SK-N-SH treated with all-trans-retinoic acid at 6 μM for 48 hours (cell line): ENCODE results near the gene WFS1.

ENCODE experiments used
- ATAC-seq: fragments of 200-7000 bp; cut with Tn5 transposase; 3 replicates; pipeline ENCODE4 v1.9.1; 2020; ENCODE audit warnings: mild to moderate bottlenecking, moderate library complexity
- ARNTL ChIP-seq: fragments of 450-650 bp; formaldehyde crosslinking; IDR thresholded peaks from 2 replicates; pipeline ENCODE4 v1.5.0; 2020; ENCODE audit warnings: low read depth, mild to moderate bottlenecking, moderate library complexity, borderline replicate concordance
- BACH2 ChIP-seq: fragments of 250-450 bp; sonication (Bioruptor Pico); IDR thresholded peaks from 2 replicates; pipeline ENCODE4 v1.9.0; 2021; ENCODE audit warnings: mild to moderate bottlenecking, borderline replicate concordance
- CREB5 ChIP-seq: fragments of 250-450 bp; sonication (Bioruptor Pico); IDR thresholded peaks from 2 replicates; pipeline ENCODE4 v1.5.1; 2020; ENCODE audit warnings: low read depth, mild to moderate bottlenecking, moderate library complexity
- CSDC2 ChIP-seq: fragments of 250-450 bp; sonication (Bioruptor Pico); IDR thresholded peaks from 2 replicates; pipeline ENCODE4 v1.5.0; 2020; ENCODE audit warnings: mild to moderate bottlenecking, moderate library complexity
- CSRNP3 ChIP-seq: fragments of 250-450 bp; sonication (Bioruptor Pico); IDR thresholded peaks from 2 replicates; pipeline ENCODE4 v1.5.1; 2021; ENCODE audit warnings: mild to moderate bottlenecking, moderate library complexity
- ESRRG ChIP-seq: fragments of 250-450 bp; sonication (Bioruptor Pico); IDR thresholded peaks from 2 replicates; pipeline ENCODE4 v1.6.1; 2021; ENCODE audit warnings: mild to moderate bottlenecking
- GLIS3 ChIP-seq: fragments of 250-450 bp; sonication (Bioruptor Pico); IDR thresholded peaks from 2 replicates; pipeline ENCODE4 v1.5.0; 2020; ENCODE audit warnings: mild to moderate bottlenecking, moderate library complexity
- ISL1 ChIP-seq: fragments of 250-450 bp; sonication (Bioruptor Pico); IDR thresholded peaks from 2 replicates; pipeline ENCODE4 v2.1.2; 2022; ENCODE audit warnings: mild to moderate bottlenecking, moderate library complexity
- OSR1 ChIP-seq: fragments of 250-450 bp; sonication (Bioruptor Pico); IDR thresholded peaks from 2 replicates; pipeline ENCODE4 v1.8.0; 2022; ENCODE audit warnings: moderate library complexity, mild to moderate bottlenecking, inconsistent platforms
- PATZ1 ChIP-seq: fragments of 250-450 bp; sonication (Bioruptor Pico); IDR thresholded peaks from 2 replicates; pipeline ENCODE4 v1.8.0; 2020; ENCODE audit warnings: mild to moderate bottlenecking, moderate library complexity, borderline replicate concordance
- POU6F1 ChIP-seq: fragments of 250-450 bp; sonication (Bioruptor Pico); IDR thresholded peaks from 2 replicates; pipeline ENCODE4 v1.8.0; 2021; ENCODE audit warnings: low read depth, mild to moderate bottlenecking, moderate library complexity, borderline replicate concordance
- PPARA ChIP-seq: fragments of 250-450 bp; sonication (Bioruptor Pico); IDR thresholded peaks from 2 replicates; pipeline ENCODE4 v1.5.0; 2020; ENCODE audit warnings: mild to moderate bottlenecking, borderline replicate concordance
- SNAI2 ChIP-seq: fragments of 250-450 bp; sonication (Bioruptor Pico); IDR thresholded peaks from 2 replicates; pipeline ENCODE4 v1.5.0; 2020; ENCODE audit warnings: mild to moderate bottlenecking, moderate library complexity
- TCF4 ChIP-seq: fragments of 250-450 bp; sonication (Bioruptor Pico); IDR thresholded peaks from 2 replicates; pipeline ENCODE4 v1.8.0; 2021; ENCODE audit warnings: mild to moderate bottlenecking, moderate library complexity, borderline replicate concordance
- TOX ChIP-seq: fragments of 250-450 bp; sonication (Bioruptor Pico); IDR thresholded peaks from 2 replicates; pipeline ENCODE4 v1.8.0; 2021; ENCODE audit warnings: mild to moderate bottlenecking, moderate library complexity, borderline replicate concordance
- TSHZ2 ChIP-seq: fragments of 250-450 bp; sonication (Bioruptor Pico); IDR thresholded peaks from 2 replicates; pipeline ENCODE4 v1.5.0; 2020; ENCODE audit warnings: mild to moderate bottlenecking, moderate library complexity
- ZC3H10 ChIP-seq: fragments of 250-450 bp; sonication (Bioruptor Pico); IDR thresholded peaks from 2 replicates; pipeline ENCODE4 v1.5.1; 2021; ENCODE audit warnings: mild to moderate bottlenecking, moderate library complexity
- ZFP30 ChIP-seq: fragments of 450-650 bp; formaldehyde crosslinking; IDR thresholded peaks from 2 replicates; pipeline ENCODE4 v1.5.0; 2022; ENCODE audit warnings: mild to moderate bottlenecking, moderate library complexity
- ZNF565 ChIP-seq: fragments of 450-650 bp; formaldehyde crosslinking; conservative IDR thresholded peaks from 2 replicates; pipeline ENCODE4 v1.5.0; 2020; ENCODE audit warnings: low read depth, mild to moderate bottlenecking, moderate library complexity
- ZNF70 ChIP-seq: fragments of 450-650 bp; formaldehyde crosslinking; IDR thresholded peaks from 2 replicates; pipeline ENCODE4 v1.5.0; 2020; ENCODE audit warnings: mild to moderate bottlenecking, moderate library complexity
- ZNF8 ChIP-seq: fragments of 450-650 bp; formaldehyde crosslinking; IDR thresholded peaks from 2 replicates; pipeline ENCODE4 v1.5.0; 2020; ENCODE audit warnings: mild to moderate bottlenecking, moderate library complexity

WFS1 gene

GRCh38 chr4:6259886-6260285 lies 9.8 kb upstream of the WFS1 start:
- no peak for ATAC-seq
- no peak for TF ChIP-seq ZNF70 (CRISPR knock-in tag)
- TF ChIP-seq POU6F1, result no peak
- TF ChIP-seq ARNTL (CRISPR knock-in tag), result no peak
- no peak for TF ChIP-seq SNAI2 (CRISPR knock-in tag)
- no peak for TF ChIP-seq TSHZ2 (CRISPR knock-in tag)
- TF ChIP-seq GLIS3, result no peak
- TF ChIP-seq BACH2 (CRISPR knock-in tag), result no peak
- TF ChIP-seq ZFP30 (CRISPR knock-in tag), result no peak
- TF ChIP-seq OSR1 (CRISPR knock-in tag), result no peak
- TF ChIP-seq PPARA (CRISPR knock-in tag), result no peak
- TF ChIP-seq, all 23 proteins: peak for 0

GRCh38 chr4:6262176-6262575 lies 7.5 kb upstream of the WFS1 start:
- no peak for ATAC-seq
- TF ChIP-seq SNAI2 (CRISPR knock-in tag) (no peak), ESRRG (CRISPR knock-in tag) (no peak), ZNF8 (CRISPR knock-in tag) (no peak), PATZ1 (no peak), ARNTL (CRISPR knock-in tag) (no peak), CREB5 (CRISPR knock-in tag) (no peak), CSRNP3 (CRISPR knock-in tag) (no peak), POU6F1 (no peak), CSDC2 (no peak), ZNF565 (CRISPR knock-in tag) (no peak), TCF4 (CRISPR knock-in tag) (no peak), ISL1 (CRISPR knock-in tag) (no peak), ZNF70 (CRISPR knock-in tag) (no peak), ZC3H10 (CRISPR knock-in tag) (no peak), GLIS3 (no peak), OSR1 (CRISPR knock-in tag) (no peak), TSHZ2 (CRISPR knock-in tag) (no peak), TOX (CRISPR knock-in tag) (no peak)
